MCF 10A (cell line): ENCODE data around the gene PLOD1. TPM values are rescaled to one million over a fixed set of nuclear protein-coding genes. Genes with fewer than 3 reads are reported as not detected.

Experiments used
- BruUV-seq: library from RNA; stranded (reverse); fragments of 400-500 nt; replicated peaks from 2 replicates; lab custom pipeline; 2021; lab: Mats Ljungman, UMichigan
- CTCF ChIA-PET: fragments of 300-600 bp; sonication (Branson Sonifier 250); formaldehyde crosslinking; extraction: SDS; loops from one replicate; lab custom pipeline; 2021; ENCODE audit warnings: antibody characterized with exemption, inconsistent platforms; lab: Yijun Ruan, JAX
- POLR2A ChIA-PET: fragments of 300-600, 350-650 bp; sonication (Branson Sonifier 250); formaldehyde crosslinking; extraction: SDS; loops from one replicate; lab custom pipeline; 2020; ENCODE audit warnings: antibody characterized with exemption, inconsistent platforms; lab: Yijun Ruan, JAX
- DNase-seq: peaks from one replicate; pipeline ENCODE4 v3.0.0-alpha.2; 2018; ENCODE audit not compliant: unreplicated experiment
- H3K27ac Mint-ChIP-seq: one replicate; pipeline ENCODE4 v1.8.0; 2022; ENCODE audit warnings: mild to moderate bottlenecking, low read depth, mixed read lengths; ENCODE audit not compliant: unreplicated experiment
- H3K27me3 Mint-ChIP-seq: one replicate; pipeline ENCODE4 v1.8.0; 2022; ENCODE audit warnings: mixed read lengths; ENCODE audit not compliant: insufficient read depth, unreplicated experiment
- H3K36me3 Mint-ChIP-seq: one replicate; pipeline ENCODE4 v1.8.0; 2022; ENCODE audit warnings: mild to moderate bottlenecking, moderate library complexity, mixed read lengths; ENCODE audit not compliant: insufficient read depth, unreplicated experiment
- H3K4me1 Mint-ChIP-seq: one replicate; pipeline ENCODE4 v1.8.0; 2022; ENCODE audit warnings: mixed read lengths; ENCODE audit not compliant: insufficient read depth, unreplicated experiment
- H3K4me3 Mint-ChIP-seq: one replicate; pipeline ENCODE4 v1.8.0; 2022; ENCODE audit warnings: mild to moderate bottlenecking, moderate library complexity, mixed read lengths; ENCODE audit not compliant: unreplicated experiment
- H3K9me3 Mint-ChIP-seq: one replicate; pipeline ENCODE4 v1.8.0; 2022; ENCODE audit warnings: mixed read lengths; ENCODE audit not compliant: unreplicated experiment
- intact Hi-C: fragments of 100-400 bp; cut with micrococcal nuclease; formaldehyde crosslinking; loops from 2 replicates; pipeline ENCODE4 v1.14.1; 2022
- total RNA-seq: library from RNA; stranded (reverse); gene quantifications from 2 replicates; pipeline ENCODE4 v1.2.3, GENCODE V29; 2022
- TF ChIP-seq, protein P1 (sequence below): fragments of 200-600 bp; IDR thresholded peaks from one replicate; pipeline ENCODE4 v1.8.0; 2022; ENCODE audit warnings: antibody characterized with exemption, mild to moderate bottlenecking; ENCODE audit not compliant: unreplicated experiment

Gene PLOD1
- total RNA-seq, 1 experiment from 2014 or later, result 48.2 TPM

DNA sequence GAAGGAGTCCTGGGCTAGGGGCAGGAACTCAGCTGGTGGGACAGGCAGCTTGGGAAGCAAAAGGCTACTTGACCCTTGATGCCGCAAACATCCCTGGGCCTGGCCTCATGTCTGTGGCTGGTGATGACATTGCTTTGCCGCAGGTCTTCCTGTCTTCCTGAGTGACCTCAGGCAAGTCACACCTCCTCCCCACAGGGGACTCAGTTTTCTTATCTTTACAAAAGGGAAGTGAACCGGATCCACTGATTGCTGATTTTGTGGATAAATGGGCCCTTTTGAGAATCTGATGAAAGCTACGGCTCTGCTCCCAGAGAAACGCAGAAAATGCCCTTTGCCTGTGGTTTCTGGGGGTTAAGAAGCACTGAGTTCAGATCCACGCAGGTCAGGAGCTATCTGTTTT lies 20.7 kb downstream of the PLOD1 start:
- H3K36me3 Mint-ChIP-seq, result peaks cover 27% of the 10 kb centered on the region
- no peaks in the 10 kb centered on the region for H3K9me3 Mint-ChIP-seq
- ChIA-PET CTCF (no interaction called here), POLR2A (interaction anchor here (1.1 kb wide), 1 partner anchor 25 kb away, joined by 3 read pairs; the partner anchor contains the start of gene MFN2)
- no peaks in the 10 kb centered on the region for H3K27me3 Mint-ChIP-seq
- intact Hi-C loops, result no loop called here
- H3K27ac Mint-ChIP-seq, result no peak overlapping the region
- H3K4me3 Mint-ChIP-seq, result no peak overlapping the region
- DNase-seq, result no peak
- no TSS peak for BruUV-seq
- H3K4me1 Mint-ChIP-seq, result no peaks in the 10 kb centered on the region
- TF ChIP-seq, protein P1, sequence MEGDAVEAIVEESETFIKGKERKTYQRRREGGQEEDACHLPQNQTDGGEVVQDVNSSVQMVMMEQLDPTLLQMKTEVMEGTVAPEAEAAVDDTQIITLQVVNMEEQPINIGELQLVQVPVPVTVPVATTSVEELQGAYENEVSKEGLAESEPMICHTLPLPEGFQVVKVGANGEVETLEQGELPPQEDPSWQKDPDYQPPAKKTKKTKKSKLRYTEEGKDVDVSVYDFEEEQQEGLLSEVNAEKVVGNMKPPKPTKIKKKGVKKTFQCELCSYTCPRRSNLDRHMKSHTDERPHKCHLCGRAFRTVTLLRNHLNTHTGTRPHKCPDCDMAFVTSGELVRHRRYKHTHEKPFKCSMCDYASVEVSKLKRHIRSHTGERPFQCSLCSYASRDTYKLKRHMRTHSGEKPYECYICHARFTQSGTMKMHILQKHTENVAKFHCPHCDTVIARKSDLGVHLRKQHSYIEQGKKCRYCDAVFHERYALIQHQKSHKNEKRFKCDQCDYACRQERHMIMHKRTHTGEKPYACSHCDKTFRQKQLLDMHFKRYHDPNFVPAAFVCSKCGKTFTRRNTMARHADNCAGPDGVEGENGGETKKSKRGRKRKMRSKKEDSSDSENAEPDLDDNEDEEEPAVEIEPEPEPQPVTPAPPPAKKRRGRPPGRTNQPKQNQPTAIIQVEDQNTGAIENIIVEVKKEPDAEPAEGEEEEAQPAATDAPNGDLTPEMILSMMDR, result no peak

DNA sequence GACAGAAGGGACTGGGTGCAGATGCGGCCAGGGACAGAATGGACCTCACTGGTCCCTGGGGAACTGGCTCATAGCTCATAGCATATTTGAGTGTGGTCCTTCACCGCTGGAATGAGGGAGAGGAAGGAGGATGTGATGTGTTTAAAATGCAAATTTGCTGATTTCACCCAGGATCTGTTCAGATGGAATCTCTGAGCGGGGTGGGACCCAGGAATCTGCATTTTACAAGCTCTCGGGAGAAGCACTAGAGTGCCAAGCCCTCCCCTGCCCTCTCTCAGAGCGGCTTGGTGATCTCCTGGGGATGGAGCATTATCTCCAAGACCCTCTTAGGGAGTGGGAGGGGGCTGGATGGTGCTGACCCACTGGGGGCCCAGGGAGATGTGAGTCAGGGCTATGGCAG lies 22.9 kb downstream of the PLOD1 start:
- Mint-ChIP-seq H3K4me1 (no peaks in the 10 kb centered on the region), H3K4me3 (no peak overlapping the region), H3K9me3 (no peaks in the 10 kb centered on the region), H3K27ac (no peak overlapping the region), H3K36me3 (peaks cover 24% of the 10 kb centered on the region), H3K27me3 (no peaks in the 10 kb centered on the region)
- TF ChIP-seq, protein P1, result no peak
- intact Hi-C loops, result no loop called here
- no peak for DNase-seq
- ChIA-PET POLR2A (no interaction called here), CTCF (interaction anchor here (1.4 kb wide), 1 partner anchor 12 kb away, joined by 3 read pairs; no protein-coding TSS in a partner anchor)
- no TSS peak for BruUV-seq

DNA sequence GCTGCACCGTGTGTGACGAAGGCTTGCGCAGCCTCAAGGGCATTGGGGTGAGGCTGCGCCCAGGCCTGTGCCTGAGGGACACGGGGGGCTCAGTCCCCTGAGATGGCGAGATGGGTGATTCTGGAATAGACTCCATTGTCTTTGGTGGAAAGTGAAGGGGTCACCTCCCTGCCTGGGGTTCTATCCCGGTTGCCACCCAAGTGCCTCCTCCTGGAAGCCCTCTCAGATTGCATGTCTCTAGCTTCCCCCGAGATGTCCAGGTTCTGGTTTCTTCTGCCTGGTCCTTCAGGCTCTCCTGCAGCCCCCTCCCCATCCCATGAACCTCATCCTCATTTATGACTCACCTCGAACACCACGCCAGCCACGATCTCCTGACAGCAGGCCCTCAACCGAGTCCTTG lies 23.4 kb downstream of the PLOD1 start:
- Mint-ChIP-seq H3K4me1 (no peaks in the 10 kb centered on the region), H3K36me3 (peaks cover 24% of the 10 kb centered on the region), H3K4me3 (no peak overlapping the region), H3K27me3 (no peaks in the 10 kb centered on the region), H3K27ac (no peak overlapping the region), H3K9me3 (no peaks in the 10 kb centered on the region)
- intact Hi-C loops, result no loop called here
- DNase-seq, result no peak
- TF ChIP-seq, protein P1, result no peak
- BruUV-seq, result no TSS peak
- POLR2A ChIA-PET, result no interaction called here
- CTCF ChIA-PET, result interaction anchor here (1.4 kb wide), 1 partner anchor 12 kb away, joined by 3 read pairs; no protein-coding TSS in a partner anchor

DNA sequence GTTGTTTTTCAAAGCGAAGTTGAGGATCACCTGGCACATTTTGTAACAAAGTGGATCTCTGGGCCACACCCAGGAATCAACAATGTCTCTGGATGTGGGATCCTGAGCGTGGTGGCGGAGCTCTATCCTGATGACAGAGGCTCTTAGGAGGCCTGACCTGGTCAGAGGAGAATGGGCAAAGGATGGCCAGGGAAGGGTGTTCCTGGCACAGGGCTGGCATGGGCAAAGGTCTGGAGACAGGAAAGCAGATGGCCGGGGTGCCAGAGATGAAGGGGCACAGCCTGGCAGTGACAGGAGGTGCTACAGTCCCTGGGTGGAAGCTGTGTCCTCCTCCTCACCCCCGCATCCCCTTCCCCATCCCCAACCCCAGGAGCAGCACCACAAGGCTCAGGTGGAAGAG lies 25.8 kb downstream of the PLOD1 start:
- Mint-ChIP-seq H3K4me1 (no peaks in the 10 kb centered on the region), H3K36me3 (peaks cover 27% of the 10 kb centered on the region), H3K27ac (no peak overlapping the region), H3K9me3 (no peaks in the 10 kb centered on the region), H3K27me3 (no peaks in the 10 kb centered on the region), H3K4me3 (no peak overlapping the region)
- intact Hi-C loops, result no loop called here
- DNase-seq, result no peak
- POLR2A ChIA-PET, result no interaction called here
- TF ChIP-seq, protein P1, result no peak
- CTCF ChIA-PET, result no interaction called here
- no TSS peak for BruUV-seq
